Measurements from ENCODE around the gene DOK3. TPM values are rescaled to one million over a fixed set of nuclear protein-coding genes. Genes with fewer than 3 reads are reported as not detected.
A peak's percentile ranks its signal among the peaks of the same experiment; 100 is the strongest.
"Not testable (repeated sequence)": the region's sequence is repeated elsewhere in the genome, so short reads cannot be mapped to it uniquely, and the experiment has no call there.

DOK3 gene
- total RNA-seq, 1 experiment from 2014 or later, result 1.1 TPM

DNA sequence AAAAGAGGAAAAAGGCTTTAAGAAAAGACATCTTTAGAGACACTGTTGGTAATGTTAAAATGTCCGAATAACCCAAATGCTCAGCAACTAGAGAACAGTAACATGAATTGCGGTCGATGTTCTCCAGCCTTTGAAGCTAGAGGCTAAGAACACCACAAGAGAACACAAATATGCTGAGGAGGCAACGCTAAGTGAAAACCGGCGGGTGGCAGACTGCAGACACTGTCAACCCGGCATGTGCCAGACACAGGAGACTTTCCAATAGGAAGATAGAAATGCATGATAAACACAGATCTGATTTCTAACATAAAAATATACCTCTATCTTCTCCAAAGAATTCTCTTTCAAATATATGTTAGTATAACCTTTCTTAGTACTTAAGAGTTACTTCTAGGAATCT, 25.5 kb upstream of the DOK3 start:
- no peak for DNase-seq (ENCODE audit: low spot score)

DNA sequence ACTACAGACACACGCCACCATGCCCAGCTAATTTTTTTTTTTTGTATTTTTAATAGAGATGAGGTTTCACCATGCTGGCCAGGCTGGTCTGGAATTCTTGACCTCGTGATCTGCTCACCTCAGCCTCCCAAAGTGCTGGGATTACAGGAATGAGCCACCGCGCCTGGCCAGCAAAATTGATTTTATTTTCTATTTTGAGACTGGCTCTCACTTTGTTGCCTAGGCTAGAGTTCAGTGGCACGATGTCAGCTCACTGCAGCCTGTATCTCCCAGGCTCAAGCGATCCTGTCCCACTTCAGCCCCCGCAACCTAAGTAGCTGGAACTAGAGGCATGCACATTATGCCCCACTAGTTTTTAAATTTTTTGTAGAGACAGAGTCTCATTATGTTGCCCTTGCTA, 24.8 kb upstream of the DOK3 start:
- DNase-seq (ENCODE audit: low spot score), result not testable (repeated sequence)

DNA sequence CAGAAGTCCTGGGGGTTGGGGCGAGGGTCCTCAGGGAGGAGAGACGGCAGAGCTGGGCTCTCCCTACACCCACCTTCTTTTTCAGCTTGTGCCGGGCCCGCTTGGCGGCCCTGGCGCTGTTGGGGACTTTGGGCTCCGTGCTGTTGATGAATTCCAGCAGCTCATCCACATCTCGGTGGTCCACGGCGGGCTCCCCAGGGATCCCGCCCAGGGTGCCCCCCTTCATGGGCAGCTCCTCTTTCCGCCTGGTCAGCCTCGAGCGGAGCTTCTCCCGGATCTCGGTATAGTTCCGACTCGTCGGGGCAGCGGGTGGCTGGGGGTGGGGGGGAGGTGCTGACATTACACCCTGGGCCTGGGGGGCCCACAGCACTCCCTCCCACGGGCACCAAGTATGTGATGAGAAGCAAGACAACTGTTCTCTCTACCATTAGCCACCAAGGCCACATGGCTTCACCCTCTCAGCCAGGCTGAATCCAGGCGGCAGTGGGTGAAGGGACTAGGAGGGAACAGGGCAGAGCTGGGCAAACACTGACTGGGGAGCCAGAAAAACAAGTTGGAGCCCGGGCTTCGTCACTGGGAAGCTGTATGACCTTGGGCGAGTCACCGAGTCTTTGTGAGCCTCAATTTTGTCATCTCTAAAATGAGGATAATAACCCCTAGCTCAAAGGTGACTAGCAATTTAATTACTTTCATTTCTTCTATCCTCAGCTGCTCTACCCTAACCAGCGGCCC, 21.7 kb upstream of the DOK3 start:
- no peak for DNase-seq (ENCODE audit: low spot score)

DNA sequence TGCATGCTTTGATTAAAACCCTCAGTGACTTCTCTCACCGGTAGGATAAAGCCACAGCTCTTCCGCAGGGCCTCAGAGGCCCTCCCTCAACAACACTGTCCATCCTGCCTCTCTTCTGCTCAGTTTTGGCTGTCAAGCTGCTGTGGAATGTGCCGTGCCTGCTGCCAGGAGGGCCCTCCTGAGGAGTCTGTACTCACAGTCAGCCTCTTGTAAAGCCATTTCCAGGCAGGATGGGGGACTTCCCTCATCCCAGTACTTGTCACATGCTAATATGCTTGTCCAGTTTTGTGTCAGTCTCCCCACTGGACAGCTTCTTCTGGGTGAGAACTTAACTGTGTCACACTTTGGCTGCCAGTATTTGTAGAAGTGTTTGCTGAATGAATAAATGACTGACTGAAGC, 21.0 kb upstream of the DOK3 start:
- no peak for DNase-seq (ENCODE audit: low spot score)

DNA sequence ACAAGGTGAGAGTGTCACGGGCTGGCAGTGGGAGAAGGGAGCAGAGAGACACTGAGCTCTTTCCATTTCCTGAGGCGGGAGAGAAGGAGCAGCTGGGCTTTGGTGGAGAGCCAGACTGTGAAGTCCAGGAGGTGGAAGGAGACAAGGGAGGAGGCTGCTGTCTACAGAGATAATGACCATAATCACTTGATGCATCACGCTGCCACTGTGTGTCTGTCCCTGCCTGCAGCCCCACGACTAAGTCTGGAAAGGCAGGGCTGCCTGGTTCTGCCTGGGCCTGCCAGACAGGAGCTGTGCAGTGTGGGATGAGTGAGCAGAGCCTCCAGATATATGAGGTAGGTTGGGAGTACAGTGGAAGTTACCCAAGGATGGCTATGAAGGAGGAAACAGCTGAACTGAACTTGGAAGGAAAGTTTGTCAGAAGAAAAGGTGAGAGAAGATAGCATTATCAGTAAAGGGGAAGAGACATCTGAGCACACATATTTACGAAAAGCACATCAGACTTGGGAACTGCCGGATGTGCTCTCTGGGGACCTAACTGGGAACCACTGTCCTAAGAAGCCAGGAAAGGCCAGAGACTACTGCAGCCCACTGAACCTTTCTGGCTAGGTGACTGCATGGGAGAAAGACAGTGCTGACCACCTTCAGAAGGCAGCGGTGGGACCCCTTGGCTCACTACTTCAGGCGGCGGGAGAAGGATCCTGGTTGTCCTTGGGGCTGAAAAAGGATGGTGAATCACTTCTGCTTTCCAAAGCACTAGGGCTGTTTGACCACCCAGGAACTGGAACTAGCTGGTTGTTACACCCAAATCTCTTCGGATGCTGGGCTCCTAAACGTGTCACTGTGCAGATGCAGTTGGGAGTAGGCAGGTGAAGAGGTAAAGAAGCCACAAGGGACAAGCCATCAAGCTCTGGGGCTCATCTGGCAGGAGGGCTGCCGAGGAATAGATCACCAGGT, 19.9 kb upstream of the DOK3 start:
- DNase-seq (ENCODE audit: low spot score), result no peak

DNA sequence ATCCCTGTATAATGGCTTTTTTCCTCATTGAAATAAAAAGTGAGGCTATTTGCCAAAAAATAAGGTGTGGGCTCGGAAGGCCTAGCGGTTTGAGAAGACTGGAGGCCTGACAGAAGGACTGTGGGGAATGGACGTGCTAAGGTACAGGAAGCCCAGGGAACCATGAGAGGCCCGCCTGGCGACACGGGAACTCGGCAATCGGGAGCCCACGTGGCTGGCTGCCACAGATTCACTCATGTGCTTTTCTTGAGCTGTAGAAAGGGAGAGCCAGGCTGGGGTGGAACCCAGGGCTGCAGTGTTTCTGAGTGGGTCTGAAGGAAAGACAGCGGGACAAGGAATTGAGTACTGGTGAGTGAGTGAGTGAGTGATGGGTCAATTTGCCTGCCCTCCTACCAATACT, 19.0 kb upstream of the DOK3 start:
- no peak for DNase-seq (ENCODE audit: low spot score)

DNA sequence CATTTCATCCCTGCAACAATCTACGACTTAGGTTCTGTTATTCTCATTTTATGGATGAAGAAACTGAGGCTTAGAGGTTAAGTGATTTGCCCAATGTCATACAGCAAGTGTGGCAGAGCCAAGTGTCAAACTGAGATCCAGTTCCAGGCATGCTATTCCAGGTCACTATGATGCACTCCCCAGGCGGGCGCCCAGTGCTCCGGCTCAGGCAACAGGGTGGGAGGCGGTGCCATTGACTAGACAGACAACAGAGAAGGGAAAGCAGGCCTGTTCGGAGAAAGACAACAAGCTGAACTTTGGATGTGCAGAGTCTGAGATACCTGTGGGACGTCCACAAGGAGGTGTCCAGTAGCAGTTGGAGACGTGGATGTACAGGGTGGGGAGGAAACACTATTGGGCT, 18.0 kb upstream of the DOK3 start:
- no peak for DNase-seq (ENCODE audit: low spot score)

DNA sequence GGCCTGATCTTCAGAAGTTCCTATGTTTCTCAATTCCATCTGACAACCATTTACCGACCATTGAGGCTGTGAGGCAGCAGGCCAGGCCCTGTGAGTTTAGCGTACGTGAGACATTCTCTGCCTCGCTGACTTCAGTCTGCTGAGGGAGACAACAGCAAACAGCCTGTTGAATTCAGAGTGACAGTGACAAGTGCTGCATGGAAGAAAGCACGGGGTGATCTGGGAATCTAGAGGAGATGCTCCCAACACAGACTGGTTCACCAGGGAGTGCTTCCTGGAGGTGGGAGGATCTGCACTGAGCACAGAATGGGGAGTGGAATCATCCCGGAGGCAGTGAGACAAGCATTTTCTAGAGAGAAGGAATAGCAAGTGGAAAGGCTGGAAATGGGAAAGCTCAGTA, 17.2 kb upstream of the DOK3 start:
- DNase-seq (ENCODE audit: low spot score), result no peak

DNA sequence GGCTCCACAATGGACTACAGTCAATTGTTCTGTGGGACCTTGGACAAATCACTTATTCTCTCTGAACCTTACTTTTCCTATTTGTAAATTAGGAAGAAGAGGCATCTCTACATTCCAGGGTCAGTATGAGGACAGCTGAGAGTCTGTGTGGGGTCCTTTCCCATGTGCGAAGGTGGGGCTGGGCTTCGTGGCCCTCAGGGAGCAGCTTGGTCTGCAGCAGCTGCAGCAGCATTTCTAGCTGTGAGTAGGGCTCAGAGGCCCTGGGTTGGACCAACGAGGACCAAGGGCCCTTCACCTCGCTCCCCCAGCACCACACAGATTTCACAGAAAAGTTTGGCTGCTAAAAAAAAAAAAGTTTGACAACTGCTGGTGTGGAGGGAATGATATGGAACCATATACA, 16.6 kb upstream of the DOK3 start:
- DNase-seq (ENCODE audit: low spot score), result no peak

DNA sequence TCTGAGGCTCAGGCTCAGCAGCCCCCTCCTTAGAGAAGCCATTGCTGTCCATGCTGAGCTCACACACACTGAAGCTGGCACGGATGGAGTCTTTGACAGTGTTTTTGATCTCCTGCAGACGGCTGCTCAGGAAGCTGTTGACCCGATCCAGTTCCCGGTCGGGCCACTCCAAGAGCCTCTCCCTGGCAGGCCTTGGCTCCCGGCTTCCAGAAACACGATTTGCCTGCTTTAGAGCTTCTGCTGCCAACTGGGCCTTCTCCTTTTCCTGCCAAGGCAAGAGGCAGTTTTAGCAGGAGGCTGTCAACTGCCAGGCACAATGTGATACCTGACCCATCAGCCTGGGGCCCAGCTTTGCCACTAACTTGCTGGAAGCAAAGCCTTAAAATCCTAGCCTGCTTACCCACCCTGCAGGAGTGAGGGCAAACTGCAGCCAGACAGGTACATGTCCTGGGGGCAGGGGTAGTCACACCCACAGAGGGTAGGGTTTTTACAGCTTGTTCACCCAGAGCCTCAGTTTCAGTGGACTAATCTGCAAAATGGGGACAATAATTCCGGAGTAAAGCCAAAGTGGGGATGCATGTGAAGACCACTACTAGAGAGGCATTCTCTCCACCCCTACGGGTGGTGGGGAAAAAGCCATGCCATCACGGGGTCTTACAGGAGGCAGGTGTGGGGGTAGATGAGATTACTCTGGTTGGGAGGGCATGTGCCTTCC, 15.5 kb upstream of the DOK3 start:
- DNase-seq (ENCODE audit: low spot score), result no peak

DNA sequence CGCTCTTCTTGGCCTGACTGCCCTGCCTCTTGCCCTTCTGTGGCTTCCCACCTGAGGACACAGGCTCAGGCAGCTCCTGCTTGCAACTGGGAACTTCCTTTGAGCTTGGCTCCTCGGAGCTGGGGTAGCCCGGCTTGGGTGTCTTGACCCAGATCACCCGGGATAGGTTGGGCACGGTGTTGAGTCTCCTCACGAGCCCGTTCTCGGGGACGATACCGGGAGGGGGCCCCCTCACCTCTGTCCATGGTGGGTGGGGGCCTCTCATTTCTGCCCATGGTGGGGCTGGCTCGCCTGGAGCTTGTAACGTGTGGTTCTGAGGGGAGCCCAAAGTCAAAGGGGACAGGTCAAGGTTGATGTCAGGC, 14.9 kb upstream of the DOK3 start:
- no peak for DNase-seq (ENCODE audit: low spot score)

DNA sequence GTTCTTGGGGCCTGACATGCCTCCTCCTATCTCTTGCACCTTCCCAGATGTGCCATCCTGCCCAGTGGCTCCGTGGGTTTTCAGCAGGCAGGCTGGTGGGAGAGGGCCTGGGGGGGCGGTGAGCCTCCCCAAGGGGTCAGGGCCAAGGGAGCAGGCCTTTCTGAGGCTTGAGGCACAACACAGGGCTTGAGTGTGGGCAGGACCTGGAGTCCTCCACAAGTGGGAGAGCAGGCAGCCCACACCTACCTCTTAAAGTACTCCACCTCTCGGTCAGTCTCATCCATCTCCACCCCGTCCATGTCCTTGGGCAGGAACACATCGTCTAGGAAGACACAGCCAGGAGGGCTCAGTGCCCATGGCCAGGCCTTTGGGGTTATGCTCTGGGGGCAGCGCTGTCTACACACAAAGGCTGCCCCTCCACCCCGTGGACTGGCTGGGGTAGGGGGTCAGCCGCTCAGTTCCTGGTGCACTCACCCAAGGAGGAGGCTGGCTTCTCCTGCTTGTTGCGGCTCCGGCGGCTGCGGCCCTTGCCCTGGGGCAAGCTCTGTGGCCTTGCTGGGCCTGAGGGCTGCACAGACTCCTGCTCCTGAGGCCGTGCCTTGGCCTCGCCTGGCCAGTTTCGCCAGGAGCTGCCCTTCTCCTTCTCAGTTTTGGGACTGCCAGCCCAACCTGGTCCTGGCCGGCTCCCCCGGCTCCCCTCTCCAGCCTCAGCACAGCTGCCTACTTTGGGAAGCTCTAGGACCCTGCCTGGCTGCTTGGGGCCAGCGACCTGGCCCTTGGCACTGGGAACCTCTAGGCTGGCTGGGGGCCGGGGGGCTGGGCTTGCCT, 14.3 kb upstream of the DOK3 start:
- DNase-seq (ENCODE audit: low spot score), result no peak

DNA sequence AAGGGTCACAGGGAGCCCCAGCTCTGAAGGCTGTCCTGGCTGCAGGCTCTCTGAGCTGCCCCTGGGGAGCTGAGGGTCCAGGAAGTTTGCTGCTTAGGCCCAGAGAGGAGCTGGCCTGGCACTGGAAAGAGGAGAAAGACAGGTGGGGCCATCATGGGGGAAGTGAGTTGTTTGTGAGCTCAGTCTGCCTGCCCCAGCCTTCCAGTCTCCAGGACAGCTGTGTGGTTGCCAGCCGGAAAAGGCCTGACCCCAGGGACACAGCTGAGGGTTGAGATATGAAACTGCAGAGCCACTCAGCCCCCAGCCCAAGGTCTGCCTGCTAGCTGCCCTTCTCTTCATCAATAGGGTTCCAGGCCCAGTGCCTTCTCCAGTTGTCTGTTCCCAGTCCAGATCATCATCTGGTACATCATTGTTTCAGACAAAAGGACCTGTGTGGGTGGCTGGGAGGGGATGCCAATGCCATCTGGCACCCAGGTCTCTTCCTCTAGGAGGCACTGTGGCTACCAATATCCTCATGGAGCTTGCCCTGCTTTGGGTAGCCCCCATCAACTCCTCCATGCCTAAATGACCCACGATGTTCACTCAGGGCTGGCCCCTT, 11.4 kb upstream of the DOK3 start:
- DNase-seq (ENCODE audit: low spot score), result no peak

DNA sequence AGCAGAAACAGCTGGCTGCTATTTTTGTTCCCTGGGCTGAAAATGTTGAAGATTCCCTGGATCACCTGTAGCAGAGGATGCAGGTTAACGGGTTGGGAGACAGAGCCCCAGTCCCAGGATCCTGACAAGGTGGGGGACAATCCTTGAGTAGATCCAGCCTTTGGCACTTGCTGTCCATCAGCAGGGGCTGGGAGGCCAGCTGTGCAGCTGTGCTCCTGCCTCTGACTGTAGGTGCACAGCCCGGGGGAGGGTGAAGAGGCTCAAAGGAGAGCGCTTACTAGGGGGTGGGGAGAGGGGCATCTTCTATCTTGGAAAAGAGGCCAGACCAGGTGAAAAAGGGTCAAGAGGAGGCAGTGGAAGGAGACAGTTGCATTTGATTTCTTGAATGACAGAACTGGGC, 10.6 kb upstream of the DOK3 start:
- no peak for DNase-seq (ENCODE audit: low spot score)

DNA sequence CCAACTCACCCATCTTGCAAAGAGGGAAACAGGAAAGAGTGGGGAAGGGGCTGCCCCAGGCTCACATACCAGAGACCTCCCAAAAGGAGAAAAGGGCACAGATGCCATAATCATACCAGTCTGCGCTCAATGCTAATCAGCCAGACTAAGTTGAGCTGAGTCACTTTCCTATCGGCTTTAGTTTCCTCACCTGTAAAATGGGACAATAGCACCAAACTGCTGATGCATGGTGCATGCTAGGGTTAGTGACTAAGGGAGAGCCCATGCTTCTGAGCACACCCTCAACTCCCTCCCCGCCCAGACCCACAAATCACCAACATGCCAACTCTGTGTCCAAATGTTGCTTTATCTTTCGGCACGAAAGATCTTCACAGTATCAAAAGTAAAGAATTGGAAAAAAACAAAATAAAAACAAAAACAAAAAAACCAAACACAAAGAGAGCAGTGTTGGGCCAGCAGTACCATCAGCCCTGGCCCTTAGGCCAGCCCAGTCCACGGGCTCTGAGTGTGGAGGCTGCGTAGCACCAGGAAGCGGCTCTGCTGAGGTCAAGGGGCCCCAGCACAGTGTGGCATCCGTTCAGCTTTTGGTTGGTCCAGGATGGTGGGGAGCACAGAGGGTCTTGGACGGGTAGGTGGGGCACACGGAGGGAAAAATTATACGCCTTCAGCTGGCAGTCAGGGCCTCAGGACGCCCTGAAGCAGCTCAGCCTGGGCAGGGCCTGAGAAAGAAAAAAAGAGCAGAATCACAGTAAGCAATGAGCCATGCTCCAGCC, 10.0 kb upstream of the DOK3 start:
- DNase-seq (ENCODE audit: low spot score), result no peak

DNA sequence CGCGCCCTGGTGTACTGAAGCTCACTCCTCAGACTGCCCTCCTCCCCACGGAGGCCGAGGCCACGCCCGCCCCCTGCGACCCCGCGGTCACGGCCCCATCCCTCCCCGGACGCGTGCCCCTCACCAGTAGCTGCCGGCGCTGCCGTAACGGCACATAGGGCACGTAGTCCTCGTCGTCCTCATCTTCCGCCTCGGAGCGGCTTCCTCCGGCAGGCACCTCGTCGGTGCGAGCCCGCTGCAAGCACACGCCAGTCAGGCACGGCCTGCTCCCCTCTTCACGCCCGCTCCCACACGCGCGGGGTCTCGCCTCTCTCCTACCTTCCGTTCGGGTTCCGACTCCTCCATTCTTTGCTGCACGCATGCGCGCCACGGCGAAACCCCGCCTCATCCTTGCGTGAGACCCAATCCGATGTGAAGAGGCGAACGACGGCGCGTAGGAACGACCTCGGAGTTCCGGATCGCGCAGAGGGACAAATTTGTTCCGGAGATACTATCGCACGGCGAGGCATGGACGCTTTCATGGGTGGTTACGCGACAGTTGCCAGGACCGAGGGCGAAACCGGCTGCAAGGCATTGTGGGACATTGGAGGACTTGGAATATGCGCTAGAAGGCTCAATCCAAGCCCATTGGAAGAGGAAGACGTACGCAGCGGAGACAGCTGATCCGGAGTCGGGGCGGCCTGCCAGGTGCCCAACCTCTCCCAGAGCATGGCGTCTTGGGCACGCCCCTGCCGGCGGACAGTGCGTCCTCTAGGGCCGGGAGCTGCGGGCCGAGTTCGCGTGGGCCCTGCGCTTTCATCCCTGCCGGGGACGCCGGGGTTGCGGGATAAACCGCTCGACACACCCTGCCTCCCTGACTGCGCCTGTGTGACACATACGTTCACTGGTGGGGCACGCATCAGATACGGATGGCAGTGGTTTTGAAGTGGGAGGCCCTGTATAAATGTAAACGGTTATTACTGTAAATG, 7.3 kb upstream of the DOK3 start, which contains the start of gene DDX41:
DDX41 (minus strand) TSS at position 361 of the 968 bp plus-strand sequence; CDS start at position 345, 16 bp downstream.
- DNase-seq (ENCODE audit: low spot score), result peak; percentile 100

DNA sequence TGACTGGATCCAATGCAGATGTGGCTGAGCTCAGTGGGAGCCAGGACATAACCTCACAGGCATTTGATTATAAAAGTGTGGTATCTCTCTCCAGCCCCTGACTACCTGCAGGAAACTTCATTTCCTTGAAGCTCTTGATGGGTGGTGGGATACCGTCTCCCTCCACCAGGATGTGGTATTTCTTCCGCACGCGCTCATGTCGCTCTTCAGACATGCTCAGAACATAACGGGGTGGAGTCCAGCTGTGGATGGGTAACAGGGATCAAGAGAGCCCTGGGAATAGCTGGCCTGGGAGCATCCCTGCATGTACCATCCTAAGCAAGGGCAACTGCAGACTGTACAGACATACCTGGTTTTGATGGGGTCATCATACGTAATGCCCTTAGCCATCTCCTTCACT, 6.0 kb upstream of the DOK3 start:
- no peak for DNase-seq (ENCODE audit: low spot score)

DNA sequence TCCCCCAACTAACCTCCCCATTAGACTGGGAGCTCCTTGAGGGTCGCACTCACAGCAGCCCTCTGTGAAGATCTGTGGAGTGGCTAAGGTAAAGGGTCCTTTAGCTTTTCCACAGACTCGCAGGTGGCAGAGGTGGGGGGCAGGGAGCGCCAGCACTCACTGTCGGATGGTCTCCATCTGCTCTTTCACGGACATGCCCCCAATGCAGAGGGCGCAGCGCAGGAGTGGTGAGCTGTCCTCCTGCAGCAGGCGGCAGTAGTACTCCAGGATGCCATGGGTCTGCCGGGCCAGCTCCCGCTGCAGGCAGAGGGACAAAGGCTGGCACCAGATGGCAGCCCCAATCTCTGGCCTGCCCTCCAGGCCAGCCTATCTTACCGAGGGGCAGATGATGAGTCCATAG, 4.9 kb upstream of the DOK3 start:
- no peak for DNase-seq (ENCODE audit: low spot score)

DNA sequence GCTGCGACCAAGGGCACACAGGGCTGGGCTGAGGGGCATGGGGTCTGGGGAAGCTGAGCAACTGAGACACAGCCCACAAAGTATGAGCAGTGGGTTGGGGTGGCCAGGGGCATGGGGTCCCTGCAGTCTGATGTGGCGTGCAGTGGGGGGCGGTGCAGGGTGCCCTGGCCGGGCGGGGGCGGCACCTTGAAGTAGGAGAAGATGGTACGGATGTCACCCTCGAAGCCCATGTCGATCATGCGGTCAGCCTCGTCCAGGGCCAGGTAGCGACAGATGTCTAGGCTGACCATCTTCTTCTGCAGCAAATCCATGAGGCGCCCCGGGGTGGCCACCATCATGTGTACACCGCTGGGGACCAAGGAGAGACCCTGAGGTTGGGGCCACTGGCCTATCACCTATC, 3.9 kb upstream of the DOK3 start:
- DNase-seq (ENCODE audit: low spot score), result no peak

Data from H4 (cell line).